ENCODE results near the gene GABRG3.

DNA sequence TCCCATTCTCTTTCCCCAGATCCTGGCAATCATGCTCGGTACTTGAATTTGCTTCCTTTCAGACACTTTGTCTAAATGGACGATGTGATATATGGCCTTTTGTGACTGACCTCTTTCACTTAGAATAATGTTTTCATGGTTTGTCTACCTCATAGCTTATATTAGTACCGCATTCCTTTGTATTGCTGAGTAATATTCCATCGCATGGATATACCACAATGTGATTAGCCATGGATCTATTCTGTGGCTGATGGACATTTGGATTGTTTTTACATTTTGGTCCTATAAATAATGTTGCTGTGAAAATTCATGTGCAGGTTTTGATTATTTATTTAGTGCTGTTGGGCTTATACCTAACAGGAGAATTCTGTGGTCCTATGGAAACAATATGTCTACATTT, 458.6 kb downstream of the GABRG3 start:
- TF ChIP-seq, protein P1, sequence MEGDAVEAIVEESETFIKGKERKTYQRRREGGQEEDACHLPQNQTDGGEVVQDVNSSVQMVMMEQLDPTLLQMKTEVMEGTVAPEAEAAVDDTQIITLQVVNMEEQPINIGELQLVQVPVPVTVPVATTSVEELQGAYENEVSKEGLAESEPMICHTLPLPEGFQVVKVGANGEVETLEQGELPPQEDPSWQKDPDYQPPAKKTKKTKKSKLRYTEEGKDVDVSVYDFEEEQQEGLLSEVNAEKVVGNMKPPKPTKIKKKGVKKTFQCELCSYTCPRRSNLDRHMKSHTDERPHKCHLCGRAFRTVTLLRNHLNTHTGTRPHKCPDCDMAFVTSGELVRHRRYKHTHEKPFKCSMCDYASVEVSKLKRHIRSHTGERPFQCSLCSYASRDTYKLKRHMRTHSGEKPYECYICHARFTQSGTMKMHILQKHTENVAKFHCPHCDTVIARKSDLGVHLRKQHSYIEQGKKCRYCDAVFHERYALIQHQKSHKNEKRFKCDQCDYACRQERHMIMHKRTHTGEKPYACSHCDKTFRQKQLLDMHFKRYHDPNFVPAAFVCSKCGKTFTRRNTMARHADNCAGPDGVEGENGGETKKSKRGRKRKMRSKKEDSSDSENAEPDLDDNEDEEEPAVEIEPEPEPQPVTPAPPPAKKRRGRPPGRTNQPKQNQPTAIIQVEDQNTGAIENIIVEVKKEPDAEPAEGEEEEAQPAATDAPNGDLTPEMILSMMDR (IDR thresholded peaks at IDR 0.05) = no peak
- TF ChIP-seq POLR2A (IDR thresholded peaks at IDR 0.05) = no peak
- TF ChIP-seq POLR2AphosphoS5 (IDR thresholded peaks at IDR 0.05) = no peak
